B cell (primary cell): ENCODE results near the gene KRT73. TPM values are rescaled to one million over a fixed set of nuclear protein-coding genes. Genes with fewer than 3 reads are reported as not detected.

Experiments used
- ATAC-seq: fragments of 200-7000 bp; cut with Tn5 transposase; one replicate; pipeline ENCODE4 v1.10.0; 2021; ENCODE audit warnings: low read depth, mild to moderate bottlenecking, moderate number of reproducible peaks, moderate library complexity
- CTCF ChIA-PET: fragments of 350-600 bp; sonication (Branson Sonifier 250); formaldehyde crosslinking; loops from one replicate; lab custom pipeline; 2021; ENCODE audit warnings: antibody characterized with exemption, inconsistent platforms; lab: Charles Lee
- POLR2A ChIA-PET: fragments of 350-600 bp; sonication (Branson Sonifier 250); formaldehyde crosslinking; loops from one replicate; lab custom pipeline; 2021; ENCODE audit warnings: antibody characterized with exemption; lab: Charles Lee
- DNase-seq: peaks from one replicate; pipeline ENCODE4 v3.0.0; 2013
- H2AFZ ChIP-seq: 2 replicates; pipeline ENCODE4 v1.6.1; 2012; ENCODE audit warnings: mild to moderate bottlenecking, low read depth, low read length; ENCODE audit not compliant: insufficient read depth, poor library complexity, severe bottlenecking
- H3K27ac ChIP-seq, 2 donors: 1 replicate in 1 of 2; 2 replicates in 1 of 2; pipeline ENCODE4 v1.5.1; 2012 to 2013; ENCODE audit warnings: low read length in 2 of 2, mild to moderate bottlenecking in 2 of 2, moderate library complexity in 1 of 2
- H3K27me3 ChIP-seq, 4 experiments: fragments of 200-600 bp in 1 of 4; sonication (generic) in 1 of 4; replicated peaks in 1 of 4; 1 replicate in 2 of 4; 2 replicates in 2 of 4; pipeline versions ENCODE4 v1.6.1 to v1.7.0; 2013 to 2016; ENCODE audit warnings: low read length in 3 of 4, mild to moderate bottlenecking in 2 of 4, mixed read lengths in 1 of 4, moderate library complexity in 1 of 4; ENCODE audit not compliant: insufficient read depth in 4 of 4, control insufficient read depth in 3 of 4; ENCODE audit errors: control extremely low read depth in 1 of 4
- H3K36me3 ChIP-seq, 2 experiments: replicated peaks in 1 of 2; 1 replicate in 1 of 2; 2 replicates in 1 of 2; pipeline versions ENCODE4 v1.6.1 to v1.7.1; 2013; ENCODE audit warnings: low read length in 1 of 2; ENCODE audit not compliant: insufficient read depth in 2 of 2, control insufficient read depth in 1 of 2; ENCODE audit errors: control extremely low read depth in 1 of 2, extremely low read depth in 1 of 2
- H3K4me1 ChIP-seq, 2 donors: fragments of 200-600 bp in 1 of 2; sonication (generic) in 1 of 2; 1 replicate in 1 of 2; 2 replicates in 1 of 2; pipeline versions ENCODE4 v1.5.1 to v1.6.1; 2013 to 2017; ENCODE audit warnings: low read length in 2 of 2; ENCODE audit not compliant: control insufficient read depth in 2 of 2, insufficient read depth in 2 of 2
- H3K4me2 ChIP-seq: replicated peaks from 2 replicates; pipeline ENCODE3; 2012; ENCODE audit warnings: mild to moderate bottlenecking, low read depth, low read length; ENCODE audit not compliant: poor library complexity, severe bottlenecking
- H3K4me3 ChIP-seq, 5 experiments: fragments of 200-600 bp in 1 of 5; sonication (generic) in 1 of 5; 1 replicate in 3 of 5; 2 replicates in 2 of 5; pipeline versions ENCODE4 v1.5.1 to v1.7.0; 2011 to 2016; ENCODE audit warnings: low read length in 4 of 5, mild to moderate bottlenecking in 4 of 5, low read depth in 2 of 5, control low read depth in 1 of 5, moderate library complexity in 1 of 5; ENCODE audit not compliant: insufficient read depth in 1 of 5; ENCODE audit errors: control extremely low read depth in 1 of 5, extremely low read depth in 1 of 5
- H3K79me2 ChIP-seq: fragments of 200-600 bp; sonication (generic); one replicate; pipeline ENCODE4 v1.6.0; 2016; ENCODE audit warnings: low read length; ENCODE audit not compliant: control insufficient read depth, insufficient read depth
- H3K9ac ChIP-seq: fragments of 200-600 bp; sonication (generic); 2 replicates; pipeline ENCODE4 v1.6.1; 2017; ENCODE audit warnings: mild to moderate bottlenecking, low read length, moderate library complexity
- H3K9me3 ChIP-seq, 3 donors: one replicate each; pipeline versions ENCODE4 v1.6.1 to v1.7.1; 2013; ENCODE audit warnings: low read length in 2 of 3; ENCODE audit not compliant: control insufficient read depth in 2 of 3, insufficient read depth in 1 of 3; ENCODE audit errors: control extremely low read depth in 1 of 3
- H4K20me1 ChIP-seq: 2 replicates; pipeline ENCODE4 v1.6.0; 2012; ENCODE audit warnings: mild to moderate bottlenecking, low read length; ENCODE audit not compliant: insufficient read depth, control insufficient read depth, poor library complexity, severe bottlenecking
- H3K27ac Mint-ChIP-seq: one replicate; pipeline ENCODE4 v1.8.0; 2021; ENCODE audit warnings: mixed read lengths
- H3K27me3 Mint-ChIP-seq: one replicate; pipeline ENCODE4 v1.8.0; 2021; ENCODE audit warnings: mixed read lengths
- H3K4me1 Mint-ChIP-seq: one replicate; pipeline ENCODE4 v1.8.0; 2021; ENCODE audit warnings: mixed read lengths
- H3K4me3 Mint-ChIP-seq: one replicate; pipeline ENCODE4 v1.8.0; 2021; ENCODE audit warnings: mixed read lengths
- H3K9me3 Mint-ChIP-seq: one replicate; pipeline ENCODE4 v1.8.0; 2022; ENCODE audit warnings: mixed read lengths; ENCODE audit not compliant: insufficient read depth
- CTCF ChIP-seq: fragments of 200-600 bp; IDR thresholded peaks from one replicate; pipeline ENCODE4 v1.8.0; 2022; ENCODE audit warnings: antibody characterized with exemption, mild to moderate bottlenecking
- EZH2 ChIP-seq: IDR thresholded peaks from 2 replicates; pipeline ENCODE4 v1.6.1; 2012; ENCODE audit warnings: borderline replicate concordance, low read depth, mild to moderate bottlenecking, moderate library complexity, low read length; ENCODE audit not compliant: insufficient read depth, poor library complexity, severe bottlenecking
- WGBS: methylation state at CpG from one replicate; pipeline ENCODE4 v1.1.5; 2013; ENCODE audit warnings: missing lambda C conversion rate; ENCODE audit not compliant: insufficient coverage; 5-methylcytosine and 5-hydroxymethylcytosine counted together
- intact Hi-C: fragments of 100-400 bp; cut with micrococcal nuclease; formaldehyde crosslinking; loops from one replicate; pipeline ENCODE4 v1.10.0; 2022
- polyA plus RNA-seq: library from polyadenylated mRNA; depleted of rRNA; stranded (reverse); fragments of >200 nt; gene quantifications from 2 replicates; pipeline ENCODE4 v1.2.3, GENCODE V29; 2012
- total RNA-seq, 2 donors: library from RNA; stranded (reverse); fragments of 120-200 nt in 1 of 2; gene quantifications; 1 replicate in 1 of 2; 2 replicates in 1 of 2; pipeline versions ENCODE4 v1.2.3 to v1.2.4, GENCODE V29; 2013 to 2022

Gene KRT73
- total and polyA plus RNA-seq, 2 donors (not counting 1 experiment from before 2014, with no cell fraction given): 0.07 TPM; not detected in 1

GRCh38 chr12:52581481-52581880 is 36.9 kb downstream of the KRT73 start:
- ChIA-PET CTCF (interaction anchor here (1.1 kb wide), 1 partner anchor 299 kb away, joined by 3 read pairs; no protein-coding TSS in a partner anchor), POLR2A (no interaction called here)
- intact Hi-C loops: loop anchor here (10.0 kb wide), 1 partner anchor 293 kb away; no protein-coding TSS in a partner anchor
- peaks cover 12% of the 10 kb centered on the region for H3K27me3 Mint-ChIP-seq
- H2AFZ ChIP-seq: no peak overlapping the region
- H3K4me3 ChIP-seq: no peak overlapping the region
- no peak overlapping the region for H3K4me3 Mint-ChIP-seq
- no peaks in the 10 kb centered on the region for H4K20me1 ChIP-seq
- DNase-seq (no peak), ATAC-seq (no peak)
- WGBS: 84% methylated on average over 3 of the region's 6 CpGs
- H3K9ac ChIP-seq: no peak overlapping the region
- no peaks in the 10 kb centered on the region for H3K27me3 ChIP-seq
- H3K36me3 ChIP-seq: no peaks in the 10 kb centered on the region
- TF ChIP-seq EZH2: no peak
- no peak for TF ChIP-seq CTCF
- H3K27ac ChIP-seq: no peak overlapping the region
- no peaks in the 10 kb centered on the region for H3K4me1 Mint-ChIP-seq
- H3K4me2 ChIP-seq: no peak overlapping the region
- H3K9me3 Mint-ChIP-seq: no peaks in the 10 kb centered on the region
- H3K4me1 ChIP-seq: no peaks in the 10 kb centered on the region
- no peaks in the 10 kb centered on the region for H3K79me2 ChIP-seq
- H3K9me3 ChIP-seq: no peaks in the 10 kb centered on the region
- no peak overlapping the region for H3K27ac Mint-ChIP-seq

- Histone ChIP-seq H3K4me1 (no peaks in the 10 kb centered on the region), H3K27ac (no peak overlapping the region), H2AFZ (no peak overlapping the region), H4K20me1 (no peaks in the 10 kb centered on the region), H3K36me3 (no peaks in the 10 kb centered on the region), H3K9ac (no peak overlapping the region), H3K79me2 (no peaks in the 10 kb centered on the region), H3K4me2 (no peak overlapping the region), H3K9me3 (no peaks in the 10 kb centered on the region), H3K27me3 (no peaks in the 10 kb centered on the region), H3K4me3 (no peak overlapping the region)
- POLR2A ChIA-PET: no interaction called here
- peaks cover 12% of the 10 kb centered on the region for H3K27me3 Mint-ChIP-seq
- TF ChIP-seq EZH2 (no peak), CTCF (no peak)
- WGBS: 84% methylated on average over 6 of the region's 7 CpGs
- intact Hi-C loops: loop anchor here (10.0 kb wide), 1 partner anchor 294 kb away; no protein-coding TSS in a partner anchor
- H3K4me3 Mint-ChIP-seq: no peak overlapping the region
- ATAC-seq (no peak), DNase-seq (no peak)
- no peak overlapping the region for H3K27ac Mint-ChIP-seq
- H3K4me1 Mint-ChIP-seq: no peaks in the 10 kb centered on the region
- H3K9me3 Mint-ChIP-seq: no peaks in the 10 kb centered on the region
- CTCF ChIA-PET: no interaction called here
Observed at GRCh38 chr12:52581066-52581465, 37.3 kb downstream of the KRT73 start.
